Gastrocnemius medialis (tissue), 4 donors: Measurements from ENCODE around the gene OR52E8. TPM values are rescaled to one million over a fixed set of nuclear protein-coding genes. Genes with fewer than 3 reads are reported as not detected.

Source experiments
- total RNA-seq, 4 donors: library from RNA; depleted of rRNA; stranded (reverse); fragments of >200 nt; gene quantifications; one replicate each; pipeline versions ENCODE4 v1.1.0 to v1.2.3, GENCODE V29; 2016

The OR52E8 gene
- total RNA-seq, 4 donors from 2014 or later = not detected

Other genes with a start within 250 kb of the OR52E8 start
- gene TRIM34, start 232.7 kb downstream of the OR52E8 start, total RNA-seq = 1 to 10 TPM in 3 of 4 donors, under 1 TPM in 1; 0.32 to 1.6 (median 1.2) TPM
- gene TRIM5, start 172.6 kb downstream of the OR52E8 start, total RNA-seq = 1 to 10 TPM; 2.3 to 3.9 (median 2.6) TPM
- gene TRIM22, start 167.9 kb downstream of the OR52E8 start, total RNA-seq = 10 to 100 TPM in 2 of 4 donors, 1 to 10 TPM in 2; 5.3 to 15.8 (median 8.8) TPM
- not detected for gene OR56B1, start 121.2 kb downstream of the OR52E8 start, total RNA-seq
- not detected for gene OR52N4, start 103.4 kb downstream of the OR52E8 start, total RNA-seq
- not detected for gene OR52N5, start 74.3 kb downstream of the OR52E8 start, total RNA-seq
- not detected for gene OR52N1, start 66.4 kb downstream of the OR52E8 start, total RNA-seq
- gene OR52N2, start 48.8 kb downstream of the OR52E8 start, total RNA-seq = not detected
- not detected for gene OR52E6, start 15.8 kb downstream of the OR52E8 start, total RNA-seq
- not detected for gene OR52E4, start 22.9 kb upstream of the OR52E8 start, total RNA-seq
- not detected for gene OR52E5, start 35.5 kb upstream of the OR52E8 start, total RNA-seq
- not detected for gene OR56A3, start 84.6 kb upstream of the OR52E8 start, total RNA-seq
- not detected for gene OR56A5, start 110.8 kb upstream of the OR52E8 start, total RNA-seq
- not detected for gene OR52L1, start 129.3 kb upstream of the OR52E8 start, total RNA-seq
- not detected for gene OR56A4, start 149.3 kb upstream of the OR52E8 start, total RNA-seq
- not detected for gene OR56A1, start 173.1 kb upstream of the OR52E8 start, total RNA-seq
- not detected for gene OR56B4, start 250.0 kb upstream of the OR52E8 start, total RNA-seq